ENCODE results near the gene SLC9A5.

Gene SLC9A5

DNA sequence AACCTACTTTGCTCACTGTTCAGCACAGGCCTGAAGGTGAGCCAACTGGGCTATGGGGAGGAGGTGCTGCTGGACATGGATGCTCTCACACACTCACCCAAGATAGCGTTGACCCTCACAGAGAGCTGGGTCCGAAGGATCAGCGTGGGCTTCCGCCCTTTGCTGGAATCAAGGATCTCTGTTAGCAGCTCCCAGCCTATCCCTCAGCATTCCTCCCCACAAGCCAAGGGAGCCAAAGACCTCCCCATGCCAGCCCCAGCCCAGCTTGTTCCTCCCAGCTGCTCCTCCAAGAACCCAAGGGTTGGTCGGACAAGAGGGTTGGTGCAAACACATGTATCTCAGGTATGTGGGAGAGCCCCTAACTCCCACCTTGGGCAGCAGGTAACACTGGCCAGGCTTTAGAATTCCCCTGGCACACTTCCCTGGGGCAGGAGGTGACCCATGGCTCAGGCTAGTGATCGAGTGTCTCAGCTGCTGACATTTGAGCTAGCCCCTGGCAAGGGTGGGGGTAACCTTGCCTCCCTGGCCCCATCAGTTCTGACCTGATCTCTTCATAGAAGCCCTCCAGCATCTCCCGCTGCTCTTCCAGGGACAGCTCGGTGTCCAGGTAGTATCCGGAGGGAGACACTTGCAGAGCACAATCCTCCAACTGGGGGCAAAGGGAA is 9.8 kb upstream of the SLC9A5 start:
- DNase-seq = no peak

DNA sequence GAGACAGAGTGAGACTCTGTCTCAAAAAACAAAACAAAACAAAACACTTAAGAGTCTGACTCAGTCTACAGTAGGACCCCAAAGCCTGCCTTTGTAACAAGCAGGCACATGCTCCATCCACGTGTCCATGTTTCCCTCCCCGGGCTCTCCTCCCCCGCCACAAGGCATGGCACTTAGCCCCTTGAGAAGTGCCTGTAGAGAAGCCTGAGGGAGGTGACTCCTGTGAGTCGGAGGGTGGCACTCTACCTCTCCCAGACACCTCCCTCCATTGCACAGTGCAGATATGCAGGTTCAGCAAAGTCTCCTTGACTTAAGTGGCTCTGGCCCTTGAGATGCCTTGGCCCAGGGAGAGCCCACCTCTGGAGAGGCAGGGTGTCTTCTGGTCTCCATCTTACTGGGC is 8.3 kb upstream of the SLC9A5 start:
- DNase-seq = no peak

DNA sequence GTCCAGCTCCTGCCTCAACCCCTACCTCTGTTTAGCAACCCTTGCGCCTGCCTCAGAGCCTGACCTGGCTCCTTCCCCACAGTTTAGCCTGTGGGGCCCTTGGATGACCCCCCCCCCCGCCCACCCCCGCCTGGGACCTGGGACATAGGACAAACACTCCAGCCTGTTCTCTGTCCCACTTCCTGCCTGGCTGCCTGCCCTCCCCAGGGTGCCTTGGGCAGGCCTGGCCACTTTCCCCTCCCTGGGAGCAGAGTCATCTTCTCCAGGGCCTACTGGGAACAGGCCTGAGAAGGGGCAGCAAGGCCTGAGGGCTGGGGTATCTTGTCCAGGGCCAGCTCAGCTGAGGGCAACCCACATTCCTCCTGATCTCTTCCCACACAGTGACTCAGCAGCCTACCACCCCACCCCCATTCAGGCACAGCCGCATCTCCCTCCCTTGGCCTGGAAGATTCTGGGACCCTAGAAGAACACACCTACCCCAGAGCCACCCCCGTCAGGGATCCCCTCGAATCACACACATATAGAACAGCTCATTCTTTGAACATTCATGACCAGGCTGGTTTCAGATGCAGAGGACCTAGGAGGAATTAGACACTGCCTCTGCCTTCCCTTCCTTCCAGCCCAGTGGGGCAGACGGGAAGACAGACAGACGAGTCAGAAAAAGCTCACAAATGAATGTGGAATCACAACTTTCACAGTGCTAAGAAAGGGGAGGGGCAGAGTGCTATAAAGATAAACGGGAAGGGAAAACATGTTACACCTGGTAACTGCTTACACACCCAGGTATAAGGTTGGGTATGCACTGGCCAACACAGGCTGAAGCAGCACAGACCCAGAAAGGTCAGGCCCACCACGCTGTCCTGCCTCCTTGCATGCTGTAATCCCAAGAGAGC is 7.5 kb upstream of the SLC9A5 start:
- no peak for DNase-seq

DNA sequence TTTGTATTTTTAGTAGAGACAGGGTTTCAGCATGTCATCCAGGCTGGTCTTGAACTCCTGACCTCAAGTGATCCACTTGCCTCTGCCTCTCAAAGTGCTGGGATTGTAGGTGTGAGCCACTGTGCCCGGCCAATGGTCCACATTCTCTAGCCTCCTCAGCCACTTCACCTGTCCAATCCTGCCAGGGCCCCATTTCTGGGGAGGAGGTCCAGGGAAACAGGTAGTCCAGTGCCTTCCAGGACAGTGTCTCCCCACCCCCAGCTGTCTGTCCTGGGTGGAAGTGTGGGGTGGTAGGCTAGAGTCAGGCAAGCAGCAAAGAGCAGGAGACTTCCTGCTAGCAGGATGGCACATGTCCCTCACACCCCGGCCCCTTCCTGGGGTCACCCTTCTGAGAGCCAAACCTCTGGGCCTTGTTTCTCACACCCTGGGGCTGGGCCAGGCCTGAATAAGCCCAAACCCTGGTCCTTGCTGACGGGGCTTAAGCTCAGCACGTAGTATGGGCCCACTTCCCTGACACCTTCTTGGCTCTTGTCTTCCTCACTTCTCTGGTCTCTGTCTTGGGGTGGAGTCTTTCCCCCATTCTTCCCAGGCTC is 6.5 kb upstream of the SLC9A5 start:
- DNase-seq = no peak

DNA sequence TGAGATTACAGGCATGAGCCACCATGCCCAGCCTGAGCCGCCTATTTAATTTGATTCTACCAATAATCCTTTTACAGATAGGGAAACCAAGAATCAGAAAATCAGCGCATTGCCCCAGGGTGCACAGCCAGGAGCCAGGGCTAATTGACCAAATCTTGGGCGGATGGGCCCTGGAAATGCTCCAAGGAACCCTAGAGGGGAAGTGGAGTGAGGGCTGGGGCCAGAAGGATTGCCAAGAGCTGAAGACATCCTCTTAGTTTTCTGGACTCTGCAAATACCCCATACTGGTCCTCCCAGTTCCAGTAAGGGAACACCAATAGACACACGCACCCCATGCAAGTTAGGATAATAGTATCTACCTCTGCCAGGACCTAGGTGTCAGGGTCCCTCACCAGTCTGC is 5.3 kb upstream of the SLC9A5 start:
- peak; percentile 14 for DNase-seq

DNA sequence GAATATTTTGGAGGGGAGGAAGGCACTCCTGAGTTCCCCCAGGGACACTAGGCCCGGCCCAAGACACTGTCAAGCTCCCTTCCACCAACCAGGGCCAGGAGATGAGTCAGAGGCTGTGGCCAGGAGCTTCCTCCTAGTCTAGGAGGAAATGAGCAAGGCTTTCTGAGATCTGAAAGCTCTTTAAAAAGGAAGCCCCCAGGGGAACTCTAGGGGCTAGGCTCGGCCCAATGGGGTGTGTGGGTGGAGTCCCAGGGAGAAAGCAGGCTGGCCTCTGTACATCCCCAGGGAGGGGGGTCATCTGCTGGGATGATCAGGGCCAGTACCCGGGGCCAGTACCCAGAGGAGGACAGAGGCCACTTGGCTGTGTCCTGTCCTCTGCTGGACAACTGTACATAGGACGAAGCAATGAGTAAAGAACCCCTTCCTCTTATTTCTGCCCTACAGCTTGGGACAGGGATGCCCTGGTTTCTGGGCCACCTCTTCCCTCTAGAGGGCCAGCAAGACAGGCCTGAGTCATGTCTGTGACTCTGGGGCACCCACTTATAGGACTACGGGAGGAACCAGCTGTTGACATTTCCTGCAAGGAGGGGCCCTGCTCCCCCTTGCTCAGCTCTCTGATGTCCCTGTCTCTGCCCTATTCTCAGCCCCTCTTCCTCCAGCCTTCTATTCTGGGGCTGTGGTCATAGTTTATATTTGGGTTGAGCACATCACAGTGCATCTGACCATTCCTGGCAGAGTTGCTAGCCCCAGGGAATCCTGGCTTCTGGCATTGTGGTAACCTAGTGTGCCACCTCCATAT is 4.2 kb upstream of the SLC9A5 start:
- DNase-seq = peak; percentile 32

DNA sequence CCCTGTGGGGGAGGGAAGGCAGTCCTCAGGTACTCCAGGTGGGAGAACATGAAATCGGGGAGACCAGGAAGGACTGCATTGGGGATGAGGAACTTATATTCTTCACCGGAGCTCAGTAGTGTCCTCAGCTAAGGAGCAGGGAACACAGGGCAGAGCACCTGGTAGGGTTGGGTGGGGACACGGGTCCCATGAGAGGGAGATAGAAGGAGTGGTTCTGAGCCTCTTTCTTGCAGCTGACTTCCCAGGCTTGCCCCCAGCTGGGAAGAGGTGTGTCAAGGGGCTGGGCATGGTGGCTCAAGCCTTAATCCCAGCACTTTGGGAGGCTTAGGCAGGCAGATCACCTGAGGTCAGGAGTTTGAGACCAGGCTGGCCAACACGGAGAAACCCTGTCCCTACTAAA is 3.6 kb upstream of the SLC9A5 start:
- DNase-seq = peak; percentile 82

DNA sequence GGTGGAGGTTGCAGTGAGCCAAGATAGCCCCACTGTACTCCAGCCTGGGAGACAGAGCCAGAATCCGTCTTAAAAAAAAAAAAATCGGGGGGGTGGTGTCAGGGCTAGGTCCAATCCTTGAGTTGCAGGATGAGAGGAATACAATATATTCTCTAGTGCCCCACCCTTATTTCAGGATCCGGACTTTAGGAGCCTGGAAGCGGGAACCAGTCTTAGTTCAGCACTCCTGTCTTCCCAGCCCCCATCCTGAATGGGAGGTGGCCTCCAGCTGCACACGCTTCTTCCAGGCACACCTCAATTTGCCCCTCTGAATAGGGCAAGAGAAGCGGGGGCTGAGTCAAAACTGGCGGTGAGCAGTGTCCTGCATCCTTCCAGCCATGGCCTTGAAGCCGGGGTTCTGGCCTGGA is 3.1 kb upstream of the SLC9A5 start:
- no peak for DNase-seq

DNA sequence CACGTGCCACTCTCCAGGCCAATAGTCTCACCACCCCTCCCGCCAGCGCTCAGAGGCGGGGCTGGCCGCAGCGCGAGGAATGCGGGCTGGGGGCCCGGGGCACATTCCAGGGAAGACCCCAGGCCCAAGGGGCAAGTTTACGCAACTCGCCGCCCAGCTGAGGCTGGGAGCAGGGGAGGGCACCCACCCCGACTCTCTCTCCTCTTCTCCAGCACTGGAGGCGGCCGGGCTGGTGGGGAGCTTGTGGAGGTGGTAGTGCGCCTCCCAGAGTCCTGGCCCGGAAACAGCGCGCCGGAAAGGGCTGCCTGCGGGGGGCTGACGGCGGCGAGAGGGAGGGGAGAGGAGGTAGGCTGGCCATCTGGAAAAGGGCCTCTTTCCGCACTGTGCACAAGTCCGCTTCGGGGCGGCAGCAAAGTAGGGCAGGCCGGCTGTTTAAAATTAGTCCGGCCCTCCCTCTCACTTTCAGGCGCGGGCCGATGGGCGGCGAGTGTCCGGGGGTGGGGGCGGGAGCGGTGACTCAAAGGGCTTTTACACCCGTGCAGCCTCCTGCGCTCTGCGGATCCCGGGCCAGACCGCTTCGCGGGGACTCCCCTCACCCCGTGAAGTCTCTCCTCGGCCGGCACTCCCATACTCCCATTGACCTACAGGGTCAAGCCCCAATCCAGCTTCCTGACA is 2.6 kb upstream of the SLC9A5 start:
- DNase-seq = peak; percentile 89

DNA sequence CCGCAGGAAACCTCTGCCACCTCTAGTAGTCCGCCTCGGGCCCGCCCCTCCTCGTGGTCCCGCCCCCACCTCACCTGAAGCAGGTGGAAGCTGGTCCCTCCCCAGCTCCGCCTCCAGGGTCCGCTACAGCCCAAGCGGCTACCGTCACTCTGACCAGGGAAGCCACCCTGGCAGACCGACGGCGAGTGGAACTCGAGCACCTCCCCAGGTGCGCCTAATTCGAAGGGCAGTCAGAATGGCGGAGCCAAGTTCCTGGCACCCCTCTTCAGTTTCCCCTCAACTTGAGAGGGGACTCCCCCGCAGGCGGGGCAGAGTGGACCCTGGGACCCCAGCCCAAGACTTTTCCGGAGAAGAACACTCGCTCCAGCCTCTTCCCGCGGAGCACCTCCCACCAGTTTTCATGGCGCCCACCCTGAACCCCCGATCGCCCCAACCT is 2.0 kb upstream of the SLC9A5 start:
- peak; percentile 48 for DNase-seq

DNA sequence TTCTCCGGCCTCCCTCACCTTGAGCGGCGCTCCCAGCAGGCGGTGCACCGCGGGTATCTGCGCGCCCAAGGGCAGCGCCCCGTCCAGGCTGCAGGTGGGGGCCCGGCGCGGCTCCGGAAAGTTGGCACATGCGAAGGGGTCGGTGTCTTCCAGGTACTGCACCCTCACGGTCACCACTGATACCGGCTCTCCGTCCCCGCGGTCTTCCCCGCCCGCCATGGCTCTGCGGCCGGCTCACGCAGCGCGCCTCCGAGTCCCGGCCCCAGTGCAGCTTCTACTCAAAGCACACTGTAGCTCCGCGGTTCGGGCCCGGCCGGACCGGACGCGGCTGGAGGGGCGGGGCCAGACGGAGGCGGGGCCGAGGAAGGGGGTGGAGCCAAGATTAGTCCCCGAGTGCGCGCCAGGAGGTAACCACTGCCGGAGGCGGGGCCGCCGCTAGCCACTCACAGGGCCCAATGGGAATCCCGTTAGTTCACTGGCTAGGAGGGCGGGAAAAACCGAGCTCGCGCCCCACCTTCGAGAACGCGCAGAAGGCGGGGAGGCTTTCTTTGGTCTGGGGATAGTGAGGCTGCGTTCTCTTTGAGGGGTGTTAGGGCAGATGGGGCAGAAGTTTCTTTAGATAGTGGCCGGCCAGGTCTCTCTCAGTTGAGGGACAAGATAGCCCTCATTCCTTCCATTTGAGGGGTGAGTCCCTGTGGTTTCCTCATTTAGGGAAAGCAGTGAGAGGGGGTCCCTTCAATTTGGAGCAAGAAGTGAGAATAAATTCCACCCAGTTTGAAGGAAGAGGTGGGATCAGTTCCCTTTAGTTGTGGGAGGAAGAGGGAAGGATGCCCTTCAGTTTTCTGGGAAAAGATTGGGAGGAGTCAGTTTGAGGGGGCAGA is 1.3 kb upstream of the SLC9A5 start, which contains the start of gene FHOD1:
TSS of gene FHOD1 (minus strand) at position 290 of the 881 bp plus-strand sequence. CDS start at position 219, 71 bp downstream.
- peak; percentile 97 for DNase-seq

DNA sequence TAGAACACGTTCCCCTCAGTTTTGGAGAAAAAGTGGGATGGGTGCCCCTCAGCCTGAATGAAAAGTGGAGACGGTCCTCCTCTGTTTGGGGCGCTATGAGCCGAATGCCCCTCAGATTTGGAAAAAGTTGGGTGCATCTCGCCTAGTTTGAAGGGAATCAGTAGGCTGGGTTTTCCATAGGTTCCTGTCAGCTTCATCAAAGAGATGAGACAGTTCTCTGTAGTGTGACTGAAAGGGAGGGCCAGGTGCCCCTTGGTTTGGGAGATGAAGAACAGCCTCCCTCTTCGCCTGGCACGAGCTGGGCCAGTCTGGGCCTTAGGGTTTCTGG is 742 bp upstream of the SLC9A5 start:
- DNase-seq = peak; percentile 41

DNA sequence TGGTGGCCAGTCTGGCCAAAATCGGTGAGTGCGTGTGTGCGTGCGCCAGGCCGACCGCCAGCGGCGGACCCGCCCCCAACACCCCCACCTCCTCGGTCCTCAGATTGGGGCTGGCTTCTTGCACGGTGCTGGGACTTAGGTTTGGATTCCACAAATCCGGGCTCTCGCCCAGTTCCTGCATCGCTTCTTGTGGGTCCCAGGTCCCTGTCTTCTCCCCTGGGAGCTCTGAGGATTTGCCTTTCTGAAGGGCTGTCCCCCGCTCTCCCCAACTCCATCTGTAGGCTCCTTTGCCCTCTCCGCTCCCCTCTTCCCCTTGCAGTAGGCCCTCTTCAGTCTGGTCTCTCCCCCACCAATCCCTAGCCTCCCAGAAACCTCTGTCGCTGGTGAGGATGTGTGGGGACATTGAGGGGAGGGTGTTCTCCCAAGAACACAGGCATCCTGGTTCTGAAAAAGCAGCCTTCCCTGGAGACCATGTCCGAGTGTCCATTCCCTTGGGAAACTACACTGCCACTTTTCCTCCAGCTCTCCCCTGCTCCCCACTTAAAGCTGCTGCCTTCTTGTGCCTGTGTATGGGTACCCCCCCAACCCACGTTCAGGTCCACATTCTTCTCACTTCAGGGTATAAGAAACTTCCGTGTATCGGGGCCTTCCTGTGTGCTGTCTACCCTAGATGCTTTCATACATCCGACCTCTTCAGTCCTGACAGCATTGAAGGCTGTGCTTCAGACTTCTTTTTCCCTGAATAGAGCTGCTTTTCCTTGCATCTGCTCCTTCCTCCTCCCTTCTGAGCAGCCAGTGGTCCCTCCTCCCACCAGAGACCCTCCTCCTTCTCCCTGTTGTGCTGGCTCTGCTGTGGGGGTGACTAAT is 632 bp downstream of the SLC9A5 start:
- DNase-seq = no peak

DNA sequence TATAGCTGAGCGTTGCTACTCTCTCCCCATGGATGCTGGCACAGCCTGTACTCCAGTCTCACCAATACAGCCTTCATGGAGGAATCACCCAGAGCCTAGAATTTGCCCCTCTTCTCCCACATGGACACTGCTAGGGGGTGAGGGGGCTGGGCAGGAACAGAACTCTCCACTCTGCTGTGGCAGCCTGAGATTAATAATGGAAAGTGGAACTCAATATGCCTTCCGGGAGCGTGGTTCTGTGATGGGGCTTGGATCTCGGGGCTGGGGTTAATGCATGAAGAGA is 1.2 kb downstream of the SLC9A5 start:
- DNase-seq = no peak

DNA sequence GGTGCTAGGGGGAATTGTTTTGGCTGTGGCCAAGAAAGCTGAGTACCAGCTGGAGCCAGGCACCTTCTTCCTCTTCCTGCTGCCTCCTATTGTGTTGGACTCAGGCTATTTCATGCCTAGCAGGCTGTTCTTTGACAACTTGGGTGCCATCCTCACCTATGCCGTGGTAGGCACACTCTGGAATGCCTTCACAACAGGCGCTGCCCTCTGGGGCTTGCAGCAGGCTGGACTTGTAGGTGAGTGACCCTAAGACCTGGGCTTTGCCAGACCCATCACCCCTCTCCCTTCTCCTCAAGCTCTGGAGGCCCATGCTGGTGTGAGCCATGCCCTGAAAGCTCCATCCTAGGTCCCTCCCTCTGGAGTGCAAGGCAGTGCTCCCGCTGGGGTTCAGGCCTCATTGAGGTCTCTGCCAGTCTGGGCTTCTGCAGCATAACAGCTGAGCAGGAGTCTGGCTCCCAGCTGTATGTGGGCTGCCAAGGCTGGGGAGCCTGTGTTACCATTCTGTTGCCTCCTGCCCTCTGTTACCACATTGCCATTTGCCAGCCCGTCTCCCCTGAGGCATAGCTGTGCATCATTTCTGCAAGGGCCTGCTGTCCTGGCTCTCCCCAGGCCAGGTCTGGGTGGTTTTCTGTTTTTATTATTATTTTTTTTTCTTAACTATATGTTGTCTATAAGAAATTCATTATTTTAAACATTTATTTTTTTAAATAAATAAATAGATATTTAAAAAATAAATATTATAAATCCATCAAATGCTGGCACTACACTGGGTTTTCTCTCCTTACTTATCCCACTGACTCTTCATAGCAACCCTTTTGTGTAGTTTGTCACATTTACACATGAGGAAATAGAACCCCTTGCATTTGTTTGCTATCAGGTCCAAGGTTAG is 4.1 kb downstream of the SLC9A5 start:
- no peak for DNase-seq

DNA sequence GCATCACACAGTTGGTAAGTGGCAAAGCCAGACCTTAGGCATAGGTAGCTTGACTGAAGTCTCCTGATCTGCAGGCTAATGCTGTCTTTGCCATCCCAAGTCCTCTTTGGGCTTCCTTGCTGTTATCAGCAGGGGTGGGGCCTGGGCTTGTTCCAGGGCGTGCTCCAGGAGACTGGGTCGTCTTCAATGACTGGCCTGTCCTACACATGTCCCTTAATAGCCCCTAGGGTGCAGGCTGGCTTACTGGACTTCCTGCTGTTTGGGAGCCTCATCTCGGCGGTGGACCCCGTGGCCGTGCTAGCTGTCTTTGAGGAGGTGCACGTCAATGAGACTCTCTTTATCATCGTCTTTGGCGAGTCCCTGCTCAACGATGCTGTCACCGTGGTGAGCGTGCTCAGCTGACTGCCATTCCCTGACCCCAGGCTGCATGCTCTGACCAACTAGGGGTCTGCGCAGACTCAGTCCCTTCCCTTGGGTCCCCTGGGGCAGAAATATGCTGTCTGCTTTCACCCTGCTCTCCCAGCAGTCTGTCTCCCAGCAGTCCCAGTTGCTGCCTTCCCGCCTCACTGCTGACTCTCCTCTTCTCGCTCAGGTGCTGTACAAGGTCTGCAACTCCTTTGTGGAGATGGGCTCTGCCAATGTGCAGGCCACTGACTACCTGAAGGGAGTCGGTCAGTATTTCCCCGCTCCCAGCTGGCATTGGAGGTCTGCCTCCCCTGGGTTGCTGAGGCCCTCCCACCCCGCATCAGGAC is 6.2 kb downstream of the SLC9A5 start:
- no peak for DNase-seq

DNA sequence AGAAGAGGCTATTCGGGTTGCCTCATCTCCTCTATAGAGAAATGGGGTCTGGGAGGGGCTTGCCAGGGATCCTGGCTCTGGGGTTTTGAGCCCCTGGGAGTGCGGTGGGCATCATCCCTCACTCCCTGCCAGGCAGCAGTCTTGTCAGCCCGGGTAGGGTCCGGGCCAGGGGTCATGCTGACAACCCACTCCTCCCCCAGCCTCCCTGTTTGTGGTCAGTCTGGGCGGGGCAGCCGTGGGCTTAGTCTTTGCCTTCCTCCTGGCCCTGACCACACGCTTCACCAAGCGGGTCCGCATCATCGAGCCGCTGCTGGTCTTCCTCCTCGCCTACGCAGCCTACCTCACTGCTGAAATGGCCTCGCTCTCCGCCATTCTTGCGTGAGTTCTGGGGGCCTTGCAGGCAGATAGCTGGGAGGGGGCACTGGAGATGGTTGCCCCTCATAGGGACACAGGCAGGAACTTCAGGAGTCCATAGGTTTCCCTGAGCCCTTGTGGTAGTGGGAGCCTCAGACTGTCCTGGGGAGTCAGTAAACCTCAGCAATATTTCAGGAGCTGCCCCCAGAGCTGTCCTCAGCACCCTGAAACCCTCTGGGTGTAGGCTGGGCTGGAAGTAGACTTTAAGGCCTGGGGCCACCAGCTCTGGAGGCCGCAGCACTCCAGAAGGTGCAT is 6.9 kb downstream of the SLC9A5 start:
- DNase-seq = no peak

DNA sequence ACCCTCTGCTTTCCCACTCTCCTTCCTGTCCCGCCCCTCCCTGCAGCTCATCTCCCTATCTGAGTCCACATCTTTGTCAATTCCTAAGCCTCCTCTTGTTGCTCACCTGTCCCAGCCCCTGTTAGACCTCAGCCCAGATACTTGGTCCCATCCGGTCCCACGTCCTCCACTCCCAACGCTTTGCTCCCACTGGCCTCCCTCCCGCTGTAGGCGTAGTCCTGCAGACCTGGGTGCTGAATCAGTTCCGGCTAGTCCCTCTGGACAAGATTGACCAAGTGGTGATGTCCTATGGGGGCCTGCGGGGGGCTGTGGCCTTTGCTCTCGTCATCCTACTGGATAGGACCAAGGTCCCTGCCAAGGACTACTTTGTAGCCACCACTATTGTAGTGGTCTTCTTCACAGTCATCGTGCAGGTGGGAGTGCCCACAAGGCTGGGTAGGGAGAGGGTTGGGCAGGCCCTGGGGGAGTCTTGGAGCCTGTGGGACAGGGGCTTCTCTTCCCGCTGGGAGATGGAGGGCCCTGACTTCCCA is 8.0 kb downstream of the SLC9A5 start:
- no peak for DNase-seq

Data from NCI-H82 (cell line).